Smooth muscle cell (in vitro differentiated cells): ENCODE measurements around the gene CDK18. TPM values are rescaled to one million over a fixed set of nuclear protein-coding genes. Genes with fewer than 3 reads are reported as not detected.
"Not testable (repeated sequence)": the region's sequence is repeated elsewhere in the genome, so short reads cannot be mapped to it uniquely, and the experiment has no call there.

Source experiments
- DNase-seq: peaks from one replicate; lab custom pipeline; 2025; ENCODE audit not compliant: unreplicated experiment; lab: John Stamatoyannopoulos, UW
- H2AFZ ChIP-seq: fragments of 200-600 bp; sonication (generic); 2 replicates; pipeline ENCODE4 v1.6.0; 2016; ENCODE audit warnings: antibody characterized with exemption, low read depth, mild to moderate bottlenecking
- H3F3A ChIP-seq: fragments of 200-600 bp; sonication (generic); 2 replicates; pipeline ENCODE4 v1.6.0; 2017; ENCODE audit warnings: antibody characterized with exemption, low read depth
- H3K27ac ChIP-seq: fragments of 200-600 bp; sonication (generic); 2 replicates; pipeline ENCODE4 v1.5.1; 2016; ENCODE audit warnings: low read depth, mild to moderate bottlenecking
- H3K27me3 ChIP-seq: fragments of 200-600 bp; sonication (generic); 2 replicates; pipeline ENCODE4 v1.6.1; 2016; ENCODE audit warnings: low read depth, mild to moderate bottlenecking
- H3K36me3 ChIP-seq: fragments of 200-600 bp; sonication (generic); 2 replicates; pipeline ENCODE4 v1.5.1; 2016; ENCODE audit warnings: low read depth
- H3K4me1 ChIP-seq: fragments of 200-600 bp; sonication (generic); 2 replicates; pipeline ENCODE4 v1.5.1; 2016; ENCODE audit warnings: low read depth
- H3K4me2 ChIP-seq: fragments of 200-600 bp; sonication (generic); 2 replicates; pipeline ENCODE4 v1.6.0; 2016; ENCODE audit warnings: mild to moderate bottlenecking
- H3K4me3 ChIP-seq: fragments of 200-600 bp; sonication (generic); 2 replicates; pipeline ENCODE4 v1.5.1; 2016; ENCODE audit warnings: mild to moderate bottlenecking
- H3K79me2 ChIP-seq: fragments of 200-600 bp; sonication (generic); 2 replicates; pipeline ENCODE4 v1.6.0; 2016; ENCODE audit warnings: low read depth, mild to moderate bottlenecking
- H3K9ac ChIP-seq: fragments of 200-600 bp; sonication (generic); 2 replicates; pipeline ENCODE4 v1.6.0; 2016; ENCODE audit warnings: low read depth
- H3K9me3 ChIP-seq: fragments of 200-600 bp; sonication (generic); replicated peaks from 2 replicates; pipeline ENCODE4 v1.5.1; 2016; ENCODE audit warnings: low read depth
- H4K20me1 ChIP-seq: fragments of 200-600 bp; sonication (generic); 2 replicates; pipeline ENCODE4 v1.6.0; 2016; ENCODE audit warnings: low read depth
- CTCF ChIP-seq: fragments of 200-600 bp; sonication (generic); IDR thresholded peaks from 2 replicates; pipeline ENCODE4 v1.5.1; 2017; ENCODE audit warnings: borderline replicate concordance, mild to moderate bottlenecking, antibody characterized with exemption; ENCODE audit not compliant: insufficient read depth, poor library complexity, severe bottlenecking
- WGBS: methylation state at CpG from one replicate; pipeline ENCODE4 v1.1.7; 2016; ENCODE audit warnings: low lambda C conversion rate; 5-methylcytosine and 5-hydroxymethylcytosine counted together
- polyA plus RNA-seq: library from polyadenylated mRNA; unstranded; fragments of >200 nt; fragmentation: Nextera tagmentation; extraction: Ambion mirVana; gene quantifications from 2 replicates; pipeline ENCODE4 v1.2.1, GENCODE V29; 2016
- total RNA-seq: library from RNA; depleted of rRNA; stranded (reverse); fragments of >200 nt; gene quantifications from 2 replicates; pipeline ENCODE4 v1.2.3, GENCODE V29; 2014

The CDK18 gene
- total and polyA plus RNA-seq, 2 experiments from 2014 or later: 6.1 TPM

GRCh38 chr1:205481629-205482151 lies 22.8 kb upstream of the CDK18 start:
- Histone ChIP-seq H3K27me3 (peaks cover 42% of the 10 kb centered on the region), H3K9ac (no peak overlapping the region), H3K36me3 (no peaks in the 10 kb centered on the region), H3K4me2 (no peak overlapping the region), H3K9me3 (no peaks in the 10 kb centered on the region), H4K20me1 (no peaks in the 10 kb centered on the region), H3K4me1 (peaks cover 10% of the 10 kb centered on the region), H3K27ac (no peak overlapping the region), H3K4me3 (no peak overlapping the region), H2AFZ (no peak overlapping the region), H3F3A (no peaks in the 10 kb centered on the region), H3K79me2 (no peaks in the 10 kb centered on the region)
- DNase-seq: no peak
- no peak for TF ChIP-seq CTCF
- whole genome bisulfite sequencing: 66% methylated on average over 15 of the region's 15 CpGs

GRCh38 chr1:205482587-205482986 lies 21.9 kb upstream of the CDK18 start:
- H2AFZ ChIP-seq, H3K79me2 ChIP-seq, H3K9ac ChIP-seq, H3K4me1 ChIP-seq, H3K9me3 ChIP-seq, H3F3A ChIP-seq, H3K36me3 ChIP-seq, H3K4me3 ChIP-seq, H3K4me2 ChIP-seq, H4K20me1 ChIP-seq, H3K27ac ChIP-seq, DNase-seq: not testable (repeated sequence)
- H3K27me3 ChIP-seq: peaks cover 42% of the 10 kb centered on the region
- WGBS: 96% methylated on average over 11 of the region's 11 CpGs

- H3K9ac ChIP-seq: no peak overlapping the region
These were observed 21.1 kb upstream of the CDK18 start for GRCh38 chr1:205483372-205483771.

More at GRCh38 chr1:205483372-205483771, 21.1 kb upstream of the CDK18 start:
- H3K4me3 ChIP-seq: no peak overlapping the region
- no peaks in the 10 kb centered on the region for H4K20me1 ChIP-seq
- no peak for TF ChIP-seq CTCF
- H3K9me3 ChIP-seq: no peaks in the 10 kb centered on the region
- H2AFZ ChIP-seq: no peak overlapping the region
- no peak for DNase-seq
- H3K4me1 ChIP-seq: peaks cover 10% of the 10 kb centered on the region
- WGBS: 53% methylated on average over 2 of the region's 2 CpGs
- no peaks in the 10 kb centered on the region for H3K36me3 ChIP-seq
- H3K79me2 ChIP-seq: no peaks in the 10 kb centered on the region
- no peaks in the 10 kb centered on the region for H3F3A ChIP-seq
- H3K27ac ChIP-seq: no peak overlapping the region
- H3K27me3 ChIP-seq: peaks cover 42% of the 10 kb centered on the region
- H3K4me2 ChIP-seq: no peak overlapping the region
